ENCODE measurements around the gene AGL.
"Not testable (repeated sequence)": the region's sequence is repeated elsewhere in the genome, so short reads cannot be mapped to it uniquely, and the experiment has no call there.

Gene AGL

DNA sequence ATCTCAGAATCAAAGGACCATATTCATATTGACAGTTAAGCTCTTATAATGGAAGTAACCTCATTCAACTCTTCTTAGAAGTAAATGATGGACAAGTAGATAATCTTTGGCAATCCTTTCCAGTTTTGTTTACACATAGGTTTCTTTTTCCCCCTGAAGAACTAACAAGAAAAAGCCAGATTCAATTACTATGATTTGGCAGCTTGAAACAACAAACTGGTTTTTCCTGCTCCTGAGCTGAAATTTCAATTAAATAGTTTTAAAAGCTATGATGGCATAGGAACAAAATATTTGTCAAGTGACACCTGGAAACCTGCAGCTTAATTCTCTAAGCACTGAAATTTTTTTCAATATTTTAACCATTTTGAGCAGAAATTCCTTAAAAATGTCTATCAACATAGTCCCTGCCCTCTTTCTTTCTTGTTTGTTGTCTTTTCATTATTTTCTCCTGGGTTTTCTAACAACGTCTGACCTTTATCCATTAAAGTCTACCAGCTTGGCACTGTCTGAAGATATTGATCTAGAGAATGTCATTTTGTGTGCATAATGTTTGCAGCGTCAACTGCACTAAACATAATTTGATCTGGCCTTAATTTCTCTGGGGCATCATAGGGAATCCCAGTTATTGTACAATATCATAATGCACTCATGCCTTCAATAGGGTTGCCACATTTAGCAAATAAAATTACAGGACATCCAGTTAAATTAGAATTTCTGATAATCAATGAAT, 115.7 kb downstream of the AGL start:
- no peak for DNase-seq
- H3K4me3 ChIP-seq (ENCODE audit: low read depth, low read length) = no peak overlapping the region
- no peaks in the 10 kb centered on the region for H3K27me3 ChIP-seq (ENCODE audit: insufficient read depth, low read depth, severe bottlenecking)
- no peaks in the 10 kb centered on the region for H3K9me3 ChIP-seq (ENCODE audit: severe bottlenecking)
- no peak overlapping the region for H3K27ac ChIP-seq
- TF ChIP-seq, protein P1, sequence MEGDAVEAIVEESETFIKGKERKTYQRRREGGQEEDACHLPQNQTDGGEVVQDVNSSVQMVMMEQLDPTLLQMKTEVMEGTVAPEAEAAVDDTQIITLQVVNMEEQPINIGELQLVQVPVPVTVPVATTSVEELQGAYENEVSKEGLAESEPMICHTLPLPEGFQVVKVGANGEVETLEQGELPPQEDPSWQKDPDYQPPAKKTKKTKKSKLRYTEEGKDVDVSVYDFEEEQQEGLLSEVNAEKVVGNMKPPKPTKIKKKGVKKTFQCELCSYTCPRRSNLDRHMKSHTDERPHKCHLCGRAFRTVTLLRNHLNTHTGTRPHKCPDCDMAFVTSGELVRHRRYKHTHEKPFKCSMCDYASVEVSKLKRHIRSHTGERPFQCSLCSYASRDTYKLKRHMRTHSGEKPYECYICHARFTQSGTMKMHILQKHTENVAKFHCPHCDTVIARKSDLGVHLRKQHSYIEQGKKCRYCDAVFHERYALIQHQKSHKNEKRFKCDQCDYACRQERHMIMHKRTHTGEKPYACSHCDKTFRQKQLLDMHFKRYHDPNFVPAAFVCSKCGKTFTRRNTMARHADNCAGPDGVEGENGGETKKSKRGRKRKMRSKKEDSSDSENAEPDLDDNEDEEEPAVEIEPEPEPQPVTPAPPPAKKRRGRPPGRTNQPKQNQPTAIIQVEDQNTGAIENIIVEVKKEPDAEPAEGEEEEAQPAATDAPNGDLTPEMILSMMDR (IDR thresholded peaks at IDR 0.05; ENCODE audit: low read depth, low read length) = no peak
- H3K36me3 ChIP-seq = no peaks in the 10 kb centered on the region

DNA sequence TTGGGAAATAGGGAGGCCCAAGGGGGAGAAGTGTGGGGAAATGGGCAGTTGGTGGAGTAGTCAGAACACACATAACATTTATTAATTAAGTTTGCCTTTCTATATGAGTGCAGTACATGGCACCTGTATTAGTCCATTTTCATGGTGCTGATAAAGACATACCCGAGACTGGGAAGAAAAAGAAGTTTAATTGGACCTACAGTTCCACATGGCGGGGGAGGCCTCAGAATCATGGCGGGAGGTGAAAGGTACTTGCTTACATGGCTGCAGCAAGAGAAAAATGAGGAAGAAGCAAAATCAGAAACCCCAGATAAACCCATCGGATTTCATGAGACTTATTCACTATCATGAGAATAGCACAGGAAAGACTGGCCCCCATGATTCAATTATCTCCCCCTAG, 118.1 kb downstream of the AGL start:
- Histone ChIP-seq H3K4me3 (ENCODE audit: low read depth, low read length) (no peak overlapping the region), H3K9me3 (ENCODE audit: severe bottlenecking) (no peaks in the 10 kb centered on the region), H3K36me3 (no peaks in the 10 kb centered on the region), H3K27ac (no peak overlapping the region), H3K27me3 (ENCODE audit: insufficient read depth, low read depth, severe bottlenecking) (no peaks in the 10 kb centered on the region)
- TF ChIP-seq, protein P1 (IDR thresholded peaks at IDR 0.05; ENCODE audit: low read depth, low read length) = no peak
- no peak for DNase-seq

- TF ChIP-seq, protein P1 (IDR thresholded peaks at IDR 0.05; ENCODE audit: low read depth, low read length) = no peak
- Histone ChIP-seq H3K27me3 (ENCODE audit: insufficient read depth, low read depth, severe bottlenecking) (no peaks in the 10 kb centered on the region), H3K4me3 (ENCODE audit: low read depth, low read length) (peak overlapping the region; percentile 77), H3K27ac (peak overlapping the region; percentile 69), H3K9me3 (ENCODE audit: severe bottlenecking) (no peaks in the 10 kb centered on the region), H3K36me3 (no peaks in the 10 kb centered on the region)
- peak; percentile 14 for DNase-seq
These were observed 119.1 kb downstream of the AGL start for GRCh38 chr1:99969260-99969728.

DNA sequence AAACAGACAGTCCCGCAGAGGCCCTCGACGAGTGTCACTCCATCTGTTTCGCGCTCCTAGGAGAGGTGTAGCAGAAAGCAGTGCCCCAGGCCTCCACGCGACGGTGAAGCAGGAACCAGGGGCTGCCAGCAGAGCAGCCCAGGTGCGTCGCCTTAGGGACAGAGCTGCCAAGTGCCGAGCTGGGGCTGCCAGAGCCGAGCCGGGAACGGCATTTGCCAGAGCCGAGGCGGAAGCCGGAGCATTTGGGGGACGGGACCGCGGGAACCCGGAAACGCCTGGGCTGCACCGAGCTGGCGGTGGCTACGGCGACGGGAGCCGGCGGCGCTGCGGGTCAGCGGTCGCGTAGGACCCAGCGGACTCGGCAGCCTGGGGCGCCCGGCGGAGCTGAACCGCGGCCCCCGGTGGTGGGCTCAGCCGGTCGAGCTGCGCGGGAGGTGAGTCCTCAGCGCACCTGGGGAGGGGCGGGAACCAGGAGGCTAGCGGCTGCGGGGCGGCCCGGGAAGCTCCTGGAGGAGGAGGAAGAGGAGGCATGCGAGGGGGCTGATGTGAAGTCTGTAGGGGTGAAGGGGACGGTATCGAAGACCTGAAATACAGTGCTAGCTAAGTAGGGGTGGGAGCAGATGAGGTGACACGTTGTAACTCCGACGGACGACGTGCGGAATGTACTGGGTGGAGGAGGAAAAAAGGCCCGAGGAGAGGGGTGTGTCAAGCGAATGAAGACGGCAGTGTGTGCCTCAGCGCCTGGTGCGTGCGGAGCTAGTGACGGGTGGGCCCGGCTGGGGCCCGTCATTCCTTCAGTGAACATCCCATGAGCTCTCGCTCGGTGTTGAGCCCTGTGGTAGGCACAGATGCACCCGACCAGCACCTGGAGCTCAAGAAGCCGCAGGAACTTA, 119.8 kb downstream of the AGL start, which contains the start of gene SLC35A3:
Gene SLC35A3, plus strand, starts transcription at position 268 of the 893 bp plus-strand sequence. CDS start 23,559 bp downstream, outside the sequence.
- H3K9me3 ChIP-seq (ENCODE audit: severe bottlenecking) = no peaks in the 10 kb centered on the region
- H3K27ac ChIP-seq = peak within 1 kb of the TSS; percentile 69
- peak within 1 kb of the TSS; percentile 77 for H3K4me3 ChIP-seq (ENCODE audit: low read depth, low read length)
- DNase-seq = peak; percentile 82
- H3K36me3 ChIP-seq = peaks cover under 1% of the 10 kb centered on the region; the same call in 1 of the 2 replicates
- TF ChIP-seq, protein P1 (IDR thresholded peaks at IDR 0.05; ENCODE audit: low read depth, low read length) = no peak
- H3K27me3 ChIP-seq (ENCODE audit: insufficient read depth, low read depth, severe bottlenecking) = no peaks in the 10 kb centered on the region

GRCh38 chr1:99970713-99971255, 120.6 kb downstream of the AGL start:
- Histone ChIP-seq H3K4me3 (ENCODE audit: low read depth, low read length) (peak overlapping the region; percentile 77), H3K9me3 (ENCODE audit: severe bottlenecking) (no peaks in the 10 kb centered on the region), H3K27me3 (ENCODE audit: insufficient read depth, low read depth, severe bottlenecking) (no peaks in the 10 kb centered on the region), H3K27ac (no peak overlapping the region), H3K36me3 (peaks cover 7% of the 10 kb centered on the region; the same call in 1 of the 2 replicates)
- no peak for DNase-seq
- TF ChIP-seq, protein P1 (IDR thresholded peaks at IDR 0.05; ENCODE audit: low read depth, low read length) = no peak

DNA sequence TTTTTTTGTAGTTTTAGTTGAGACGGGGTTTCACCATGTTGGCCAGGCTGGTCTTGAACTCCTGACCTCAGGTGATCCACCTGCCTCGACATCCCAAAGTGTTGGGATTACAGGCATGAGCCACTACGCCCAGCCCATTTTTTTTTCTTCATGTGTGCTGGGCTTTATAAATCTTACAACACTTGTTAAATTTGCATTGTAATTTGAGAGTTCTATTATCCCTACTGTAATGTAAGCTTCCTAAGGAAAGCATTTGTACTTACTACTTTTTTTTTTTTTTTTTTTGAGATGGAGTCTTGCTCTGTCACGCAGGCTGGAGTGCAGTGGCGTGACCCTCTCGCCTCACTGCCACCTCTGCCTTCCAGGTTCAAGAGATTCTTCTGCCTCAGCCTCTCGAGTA, 121.9 kb downstream of the AGL start:
- not testable (repeated sequence) for H3K36me3 ChIP-seq; H3K4me3 ChIP-seq (ENCODE audit: low read depth, low read length); H3K27me3 ChIP-seq (ENCODE audit: insufficient read depth, low read depth, severe bottlenecking); H3K9me3 ChIP-seq (ENCODE audit: severe bottlenecking); DNase-seq; H3K27ac ChIP-seq

Measured in WERI-Rb-1 (cell line).